HG03159 (cell line): Measurements from ENCODE around the gene CRYAA.

Experiments used
- ATAC-seq: cut with Tn5 transposase; IDR thresholded peaks from one replicate; pipeline ENCODE4 v1.9.1; 2021; ENCODE audit warnings: mild to moderate bottlenecking, moderate library complexity; ENCODE audit not compliant: unreplicated experiment

Gene CRYAA

DNA sequence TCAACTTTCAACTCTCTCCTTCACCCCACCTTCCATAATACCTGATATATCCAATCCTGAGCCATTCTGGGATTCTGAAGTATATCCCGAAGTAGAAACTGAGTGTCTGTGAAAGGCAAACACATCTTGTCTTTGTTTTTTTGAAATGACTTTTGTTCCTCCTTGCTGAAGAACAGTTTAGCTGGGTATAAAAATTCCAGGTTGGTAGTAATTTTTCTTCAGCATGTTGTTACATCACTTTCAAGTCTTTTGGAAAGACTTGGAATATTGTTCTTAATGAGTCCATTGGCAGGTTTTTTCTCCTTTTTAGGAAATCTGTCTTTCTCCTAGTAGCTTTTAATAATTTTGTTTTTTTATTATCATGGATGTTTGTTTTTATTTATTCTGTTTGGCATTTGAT lies 32.7 kb downstream of the CRYAA start:
- ATAC-seq = no peak

DNA sequence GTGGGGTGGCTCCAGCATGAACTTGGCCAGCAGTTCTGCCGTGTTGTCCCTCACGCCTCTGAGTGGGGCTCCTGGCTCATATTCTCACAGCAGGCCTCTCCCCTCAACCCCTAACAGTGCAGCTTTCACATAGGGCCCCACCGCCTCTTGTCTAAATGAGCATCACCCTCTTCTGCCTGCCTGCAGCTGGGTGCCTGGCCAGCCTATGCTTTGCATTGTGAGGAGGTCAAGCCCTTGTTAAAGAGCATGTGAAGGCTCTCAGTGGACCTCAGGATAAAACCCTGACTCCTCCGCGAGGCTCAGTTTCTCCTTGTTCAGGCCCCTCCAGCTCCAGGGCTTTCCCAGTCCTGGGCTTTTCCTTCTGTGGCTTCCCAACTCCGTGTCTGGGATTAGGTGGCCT lies 34.8 kb downstream of the CRYAA start:
- no peak for ATAC-seq

DNA sequence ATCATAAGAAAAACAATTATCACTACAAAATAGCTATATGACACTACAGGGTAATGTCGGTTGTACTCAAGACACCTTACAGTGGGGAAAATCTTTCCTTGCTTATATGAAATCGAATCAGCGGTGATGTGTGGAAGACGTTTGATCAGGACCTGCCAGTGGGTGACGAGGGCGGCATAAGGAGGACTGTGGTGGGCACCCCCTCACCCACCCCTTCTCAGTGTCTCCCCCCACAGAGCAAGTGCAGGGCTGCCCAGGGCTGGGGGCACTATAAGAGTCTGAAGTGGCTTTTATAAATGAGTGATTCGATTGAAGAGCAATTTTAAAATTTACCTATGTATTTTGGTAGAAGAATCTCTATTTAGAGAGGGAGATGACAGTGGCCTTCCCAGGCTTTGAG lies 35.8 kb downstream of the CRYAA start:
- ATAC-seq = no peak

DNA sequence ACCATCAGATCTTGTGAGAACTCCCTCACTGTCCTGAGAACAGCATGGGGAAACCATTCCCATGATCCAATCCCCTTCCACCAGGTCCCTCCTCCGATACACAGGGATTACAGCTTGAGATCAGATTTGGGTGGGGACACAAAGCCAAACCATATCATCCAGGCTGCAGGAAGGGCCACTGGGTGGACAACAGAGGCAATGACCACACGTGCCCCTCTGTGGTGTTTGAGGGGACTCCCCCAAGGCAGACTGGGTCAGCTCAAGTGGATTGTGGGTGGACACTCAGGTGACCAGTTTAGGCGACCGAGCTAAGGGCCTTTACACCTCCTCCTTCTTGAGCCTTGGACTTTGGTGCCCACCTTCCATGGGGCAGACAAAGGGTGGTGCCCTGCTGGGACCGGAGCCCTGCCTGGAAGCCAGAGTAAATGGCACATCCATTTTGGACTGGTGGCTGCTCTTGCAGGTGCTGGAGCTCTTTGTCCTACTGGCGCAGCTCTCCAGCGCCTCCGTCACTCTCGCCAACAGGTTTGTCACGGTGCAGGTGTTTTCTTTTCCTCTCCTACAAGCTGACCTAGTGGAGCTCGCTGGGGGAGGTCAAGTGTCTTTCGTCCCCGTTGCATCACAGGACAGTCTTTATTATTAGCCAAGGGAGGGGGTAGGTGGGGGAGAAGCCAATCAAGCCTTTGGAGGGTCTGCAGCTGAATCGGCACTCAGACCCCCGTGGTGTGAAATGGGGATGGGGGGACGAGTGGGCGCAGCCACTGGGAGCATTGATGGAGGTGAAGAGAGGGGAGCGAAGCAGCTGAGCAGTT lies 37.6 kb downstream of the CRYAA start:
- no peak for ATAC-seq

DNA sequence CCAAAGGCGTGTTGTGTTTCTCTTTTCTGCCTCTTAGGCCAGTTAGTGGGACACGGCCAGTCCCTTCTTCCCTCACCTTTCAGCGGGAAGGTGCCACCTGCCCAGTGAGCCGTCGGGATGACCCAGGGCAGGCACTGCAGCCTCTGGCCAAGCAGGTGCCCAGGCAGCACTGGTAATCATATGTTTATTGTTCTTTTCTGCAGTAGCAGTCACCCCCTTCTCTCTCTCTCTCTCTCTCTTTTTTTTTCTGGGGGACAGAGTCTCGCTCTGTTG lies 38.2 kb downstream of the CRYAA start:
- ATAC-seq = no peak

DNA sequence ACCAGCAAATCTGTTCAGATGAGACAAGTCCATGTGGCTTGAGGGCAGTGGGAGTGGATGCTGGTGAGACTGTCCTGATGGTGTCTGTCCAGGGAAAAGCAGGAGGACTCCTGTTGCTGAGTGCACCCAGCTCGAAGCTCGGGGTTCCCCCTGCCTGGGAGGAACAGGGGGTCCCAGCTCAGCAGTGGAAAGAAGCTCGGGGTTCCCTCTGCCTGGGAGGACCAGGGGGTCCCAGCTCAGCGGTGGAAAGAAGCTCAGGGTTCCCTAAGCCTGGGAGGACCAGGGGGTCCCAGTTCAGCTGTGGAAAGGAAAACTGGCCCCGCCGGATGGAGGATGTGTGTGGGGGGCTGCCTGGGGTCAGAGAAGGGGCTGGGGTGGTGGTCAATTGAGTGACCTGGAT lies 39.1 kb downstream of the CRYAA start:
- ATAC-seq = no peak

DNA sequence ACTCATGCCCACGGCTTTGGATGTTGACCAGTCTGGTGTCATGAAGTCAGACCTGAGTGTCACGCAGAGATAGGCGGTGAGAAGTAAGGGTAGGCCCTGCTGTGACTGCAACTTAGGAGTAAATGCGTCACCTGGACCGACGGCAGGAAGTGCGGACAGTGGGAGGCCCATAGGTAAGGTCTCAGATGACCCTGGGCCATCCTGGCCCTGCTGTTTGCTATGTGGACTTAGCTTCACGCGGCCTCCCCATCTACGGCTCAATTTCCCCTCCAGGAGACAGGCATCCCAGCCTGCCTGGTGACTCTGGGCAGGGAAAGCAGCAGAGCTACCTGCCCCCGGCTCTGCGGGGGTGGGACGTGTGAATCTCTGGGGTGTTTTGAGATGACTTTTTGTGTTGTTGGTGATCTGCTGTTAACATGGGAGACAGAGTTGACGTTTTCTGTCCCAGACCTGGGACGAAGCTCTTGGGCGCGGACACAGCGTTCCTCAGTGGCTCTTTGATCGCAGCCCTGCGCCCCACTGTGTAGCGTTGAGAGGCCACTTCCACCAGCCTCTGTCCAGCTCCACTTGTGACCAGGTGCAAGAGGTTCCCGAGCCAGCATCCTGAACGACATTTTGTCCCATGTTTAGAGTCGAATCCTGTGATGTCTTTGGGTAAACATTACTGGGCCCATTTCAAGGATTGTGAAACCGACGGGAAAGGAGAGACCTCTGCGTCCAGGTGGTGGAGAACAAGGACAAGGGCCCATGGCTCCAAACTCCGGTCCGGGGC lies 39.9 kb downstream of the CRYAA start:
- no peak for ATAC-seq

DNA sequence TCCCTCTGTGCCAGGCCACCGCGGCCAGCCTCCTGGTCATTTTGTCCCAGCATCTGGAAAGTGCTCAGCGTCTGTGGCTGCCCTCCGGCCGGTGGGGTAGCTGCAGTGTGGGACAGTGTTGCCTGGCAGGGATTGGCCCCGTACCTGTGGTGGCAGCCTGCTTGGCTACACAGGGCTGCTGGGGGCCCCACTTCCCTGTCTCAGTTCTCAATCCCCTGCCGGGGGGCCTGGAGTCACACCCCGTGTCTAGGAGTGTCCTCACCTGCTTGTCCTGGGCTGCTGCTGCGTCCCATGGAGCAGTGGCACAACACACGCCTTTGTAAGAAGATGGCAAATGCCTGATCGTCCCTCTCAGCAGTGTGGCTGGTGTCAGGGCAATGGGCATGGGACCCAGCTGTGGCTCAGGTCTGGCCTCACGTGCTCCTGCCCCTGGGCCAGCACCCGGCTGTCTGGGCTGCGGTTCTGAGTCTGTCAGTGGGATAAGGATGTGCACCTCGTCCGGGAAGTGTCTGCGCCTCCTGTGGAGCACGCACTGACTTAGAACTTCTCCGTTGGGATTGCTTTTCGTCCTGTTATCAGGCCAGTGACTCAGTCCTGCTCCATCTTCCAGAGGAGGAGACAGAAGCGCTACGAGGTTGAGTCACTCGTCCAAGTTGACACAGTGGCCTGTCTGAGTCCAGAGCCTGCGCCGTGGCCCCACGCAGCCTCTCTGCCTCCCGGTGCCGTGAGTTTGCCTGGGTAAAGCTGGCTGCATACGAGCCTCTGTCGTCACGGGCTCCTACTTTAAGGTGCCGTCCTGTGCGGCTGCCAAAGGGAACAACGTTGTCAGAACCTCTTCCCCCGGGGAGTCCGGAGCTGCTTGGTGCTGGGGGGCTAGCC lies 41.0 kb downstream of the CRYAA start:
- no peak for ATAC-seq

DNA sequence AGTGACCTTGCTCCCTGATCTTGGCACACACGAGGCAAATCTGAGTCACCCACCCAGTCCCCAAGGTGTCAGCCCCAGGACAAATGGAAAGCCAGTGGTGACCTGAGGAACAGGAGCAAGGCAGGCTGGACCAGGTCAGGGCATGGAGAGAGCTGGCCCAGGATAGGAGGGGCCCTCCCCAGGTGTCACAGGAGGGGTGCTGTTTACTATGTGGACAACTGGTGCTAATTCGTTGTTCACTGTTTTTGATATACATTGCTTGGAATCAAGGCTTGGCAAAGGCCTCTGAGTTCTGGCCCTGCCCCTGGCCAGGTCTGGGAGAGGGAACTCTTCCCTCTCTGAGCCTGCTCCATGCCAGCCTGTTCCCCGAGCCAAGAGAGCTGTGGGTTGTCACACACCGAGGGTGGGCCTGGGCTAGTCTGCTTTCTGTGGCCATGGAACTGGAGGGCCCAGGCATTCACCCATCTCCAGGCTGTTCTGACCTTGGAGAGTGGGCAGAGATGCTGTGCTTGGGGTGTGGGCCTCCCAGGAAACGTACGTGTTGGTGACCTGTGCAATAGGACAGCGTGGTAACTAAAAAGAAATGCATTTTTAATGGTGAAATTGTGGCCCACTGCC lies 41.8 kb downstream of the CRYAA start:
- no peak for ATAC-seq

DNA sequence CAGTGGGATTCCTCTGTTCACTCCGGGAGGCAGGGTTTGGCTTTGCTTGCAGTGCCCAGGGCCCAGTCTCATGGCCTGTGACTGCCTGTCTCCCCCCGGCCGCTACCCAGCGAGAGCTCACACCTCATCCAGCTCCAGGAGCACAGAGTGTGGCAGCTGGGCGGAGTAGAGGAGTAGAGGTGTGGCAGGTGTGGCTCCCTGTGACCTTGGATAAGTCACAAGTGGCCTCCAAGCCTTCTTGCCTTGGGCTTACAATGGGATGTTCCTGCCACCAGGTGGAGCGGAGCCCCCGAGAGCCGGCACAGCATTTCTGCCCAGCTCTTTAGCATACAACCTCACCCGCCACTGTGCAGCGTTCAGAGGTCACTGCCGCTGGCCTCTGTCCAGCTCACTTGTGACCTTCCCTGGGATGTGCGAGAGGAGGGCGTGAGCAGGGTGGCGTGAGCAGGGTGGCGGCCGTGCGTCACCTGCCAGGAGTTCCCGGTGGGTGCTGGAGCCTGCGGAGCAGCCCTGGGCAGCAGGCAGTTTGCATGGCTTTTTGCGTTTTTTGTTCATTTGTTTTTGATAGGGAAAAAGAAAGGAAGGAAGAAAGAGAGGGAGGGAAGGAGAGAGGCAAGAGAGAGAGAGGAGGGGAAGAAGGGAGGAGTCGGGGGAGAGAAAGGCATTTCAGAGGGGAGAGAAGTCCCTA lies 42.4 kb downstream of the CRYAA start:
- no peak for ATAC-seq

DNA sequence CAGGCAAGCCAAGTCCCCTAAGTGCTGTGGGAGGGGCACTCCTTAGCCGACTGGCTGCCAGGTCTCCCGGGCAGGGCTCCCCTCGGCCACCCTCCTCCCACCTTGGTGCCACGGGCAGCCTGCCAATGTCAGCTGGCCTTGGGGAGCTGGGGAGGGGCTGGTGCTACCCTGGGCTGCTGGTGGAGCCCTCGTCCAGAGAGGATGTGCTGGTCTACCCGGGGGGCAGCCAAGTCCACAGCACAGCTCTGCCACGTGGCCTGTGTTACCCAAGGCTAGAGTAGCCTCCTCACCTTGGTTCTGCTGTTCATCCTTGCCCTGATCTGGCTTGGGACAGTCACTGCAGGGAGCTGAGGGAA lies 42.9 kb downstream of the CRYAA start:
- no peak for ATAC-seq
